Activated CD4-positive, alpha-beta T cell treated with anti-CD3 and anti-CD28 coated beads for 48 hours (primary cell): ENCODE measurements around the gene GATA1.
"Not testable (repeated sequence)": the region's sequence is repeated elsewhere in the genome, so short reads cannot be mapped to it uniquely, and the experiment has no call there.

ENCODE experiments used
- DNase-seq: peaks from one replicate; pipeline ENCODE4 v3.0.0-alpha.2; 2020

Gene GATA1

GRCh38 chrX:48816014-48816810 lies 29.8 kb downstream of the GATA1 start:
- no peak for DNase-seq

- no peak for DNase-seq
Measured at GRCh38 chrX:48818098-48818497, 31.7 kb downstream of the GATA1 start.

- DNase-seq = no peak
Measured at GRCh38 chrX:48818866-48819265, 32.5 kb downstream of the GATA1 start.

GRCh38 chrX:48819394-48819793 lies 33.0 kb downstream of the GATA1 start:
- not testable (repeated sequence) for DNase-seq

- DNase-seq = no peak
Measured at GRCh38 chrX:48823053-48823452, 36.7 kb downstream of the GATA1 start.

GRCh38 chrX:48824066-48824465 lies 37.7 kb downstream of the GATA1 start:
- DNase-seq = no peak

GRCh38 chrX:48826135-48826875 lies 39.9 kb downstream of the GATA1 start, which contains the start of gene ERAS:
TSS of gene ERAS (plus strand) at chrX:48826513. CDS start at chrX:48829124, 2,611 bp downstream.
- no peak for DNase-seq

- DNase-seq = no peak
Measured at GRCh38 chrX:48826876-48827653, 40.7 kb downstream of the GATA1 start.

- DNase-seq = no peak
Measured at GRCh38 chrX:48827654-48827968, 41.2 kb downstream of the GATA1 start.

- DNase-seq = no peak
Measured at GRCh38 chrX:48829016-48829735, 42.8 kb downstream of the GATA1 start.

- DNase-seq = no peak
Measured at GRCh38 chrX:48831136-48831908, 44.9 kb downstream of the GATA1 start.

- DNase-seq = no peak
Measured at GRCh38 chrX:48831909-48832291, 45.5 kb downstream of the GATA1 start.

- no peak for DNase-seq
Measured at GRCh38 chrX:48833542-48834138, 47.2 kb downstream of the GATA1 start.

GRCh38 chrX:48834383-48834709 lies 48.0 kb downstream of the GATA1 start:
- no peak for DNase-seq

- DNase-seq = no peak
Measured at GRCh38 chrX:48835524-48836329, 49.3 kb downstream of the GATA1 start, which contains the start of gene PCSK1N. TSS of gene PCSK1N (minus strand) at chrX:48835610. CDS start at chrX:48835532, 78 bp downstream.

GRCh38 chrX:48839686-48840085 lies 53.3 kb downstream of the GATA1 start:
- no peak for DNase-seq
